Ascending aorta (tissue), 2 donors: ENCODE measurements around the gene TLE3. TPM values are rescaled to one million over a fixed set of nuclear protein-coding genes. Genes with fewer than 3 reads are reported as not detected.

ENCODE experiments used
- DNase-seq, 2 donors: peaks; one replicate each; pipeline ENCODE4 v3.0.0-alpha.2; 2019; ENCODE audit warnings: low spot score in 2 of 2
- H3K27ac ChIP-seq, 2 donors: fragments of 200-600 bp; sonication (generic); one replicate each; pipeline ENCODE4 v1.5.1; 2016 to 2017; ENCODE audit warnings: mild to moderate bottlenecking in 1 of 2
- H3K27me3 ChIP-seq: fragments of 200-600 bp; sonication (generic); one replicate; pipeline ENCODE4 v1.5.1; 2017
- H3K36me3 ChIP-seq, 2 donors: fragments of 200-600 bp; sonication (generic); one replicate each; pipeline ENCODE4 v1.5.1; 2016
- H3K4me1 ChIP-seq, 2 donors: fragments of 200-600 bp; sonication (generic); one replicate each; pipeline ENCODE4 v1.5.1; 2016 to 2017; ENCODE audit warnings: mild to moderate bottlenecking in 1 of 2
- H3K4me3 ChIP-seq, 2 donors: fragments of 200-600 bp; sonication (generic); one replicate each; pipeline ENCODE4 v1.5.1; 2016 to 2017; ENCODE audit warnings: mild to moderate bottlenecking in 1 of 2
- H3K9me3 ChIP-seq, 2 donors: fragments of 200-600 bp; sonication (generic); one replicate each; pipeline ENCODE4 v1.5.1; 2016
- CTCF ChIP-seq, 3 experiments: fragments of 200-600 bp in 2 of 3; fragments of 450-650 bp in 1 of 3; sonication (generic) in 2 of 3; IDR thresholded peaks; one replicate each; pipeline ENCODE4 v1.5.1; 2016 to 2019; ENCODE audit warnings: antibody characterized with exemption in 3 of 3, mild to moderate bottlenecking in 1 of 3, moderate library complexity in 1 of 3
- intact Hi-C: fragments of 100-400 bp; cut with DNase I; formaldehyde crosslinking; loops from one replicate; pipeline ENCODE4 v1.15.1; 2023
- total RNA-seq: library from RNA; depleted of rRNA; stranded (reverse); fragments of >200 nt; gene quantifications from one replicate; pipeline ENCODE4 v1.1.0, GENCODE V29; 2016

The TLE3 gene
- total RNA-seq, 1 donor from 2014 or later = 76.4 TPM

DNA sequence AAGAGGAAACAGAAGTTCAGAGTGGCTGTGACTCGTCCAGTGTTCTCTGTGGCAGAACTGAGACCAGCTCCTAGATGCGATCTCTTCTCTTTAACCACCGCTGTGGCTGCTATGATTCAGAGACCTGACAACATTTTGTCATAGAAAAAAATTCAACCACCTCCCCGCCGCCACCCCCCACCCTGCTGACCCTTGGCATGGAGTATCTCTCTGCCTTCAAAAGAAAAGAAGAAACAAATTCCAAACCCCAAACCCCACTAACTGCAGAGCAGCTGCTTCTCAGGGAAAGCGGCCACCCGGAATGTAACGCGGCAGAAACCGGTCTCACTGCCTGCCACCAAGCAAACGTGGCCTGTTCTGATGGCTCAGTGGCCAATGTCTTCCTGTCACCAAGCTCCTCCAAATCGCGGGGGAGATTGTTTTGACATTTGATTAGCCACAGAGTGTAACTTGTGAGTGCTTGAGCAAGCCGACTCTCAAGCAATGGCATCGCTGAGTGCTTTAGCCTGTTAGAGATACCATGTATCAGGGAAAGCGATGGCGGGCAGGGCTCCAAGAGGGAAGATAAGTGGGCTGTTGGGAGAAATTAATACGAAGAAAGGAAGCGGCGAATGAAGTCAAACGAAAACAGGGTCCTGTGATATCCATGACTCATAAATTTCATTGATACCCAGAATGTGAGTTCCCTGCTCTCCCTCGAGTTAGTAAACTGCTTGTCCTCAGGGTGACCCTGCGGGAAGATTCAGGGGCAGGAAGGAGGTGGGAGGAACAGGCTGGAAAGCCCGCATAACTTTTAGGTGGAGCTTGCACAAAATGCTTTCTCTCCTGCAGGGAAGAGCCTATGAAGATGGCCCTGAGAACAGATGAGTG, 44.8 kb upstream of the TLE3 start:
- H3K36me3 ChIP-seq = no peaks in the 10 kb centered on the region
- no peaks in the 10 kb centered on the region for H3K27me3 ChIP-seq
- intact Hi-C loops = no loop called here
- no peak for TF ChIP-seq CTCF (IDR thresholded peaks at IDR 0.05)
- H3K9me3 ChIP-seq = no peaks in the 10 kb centered on the region
- no peak for DNase-seq
- no peak overlapping the region for H3K4me3 ChIP-seq
- H3K4me1 ChIP-seq = peaks cover 0 to 6% of the 10 kb centered on the region in 2 donors
- no peak overlapping the region for H3K27ac ChIP-seq

- H3K4me3 ChIP-seq = no peak overlapping the region
- TF ChIP-seq CTCF (IDR thresholded peaks at IDR 0.05) = no peak
- intact Hi-C loops = no loop called here
- no peaks in the 10 kb centered on the region for H3K27me3 ChIP-seq
- peaks cover 0 to 6% of the 10 kb centered on the region in 2 donors for H3K4me1 ChIP-seq
- H3K9me3 ChIP-seq = no peaks in the 10 kb centered on the region
- no peak for DNase-seq
- H3K36me3 ChIP-seq = no peaks in the 10 kb centered on the region
- no peak overlapping the region for H3K27ac ChIP-seq
These were observed 44.3 kb upstream of the TLE3 start for GRCh38 chr15:70142072-70142321.

DNA sequence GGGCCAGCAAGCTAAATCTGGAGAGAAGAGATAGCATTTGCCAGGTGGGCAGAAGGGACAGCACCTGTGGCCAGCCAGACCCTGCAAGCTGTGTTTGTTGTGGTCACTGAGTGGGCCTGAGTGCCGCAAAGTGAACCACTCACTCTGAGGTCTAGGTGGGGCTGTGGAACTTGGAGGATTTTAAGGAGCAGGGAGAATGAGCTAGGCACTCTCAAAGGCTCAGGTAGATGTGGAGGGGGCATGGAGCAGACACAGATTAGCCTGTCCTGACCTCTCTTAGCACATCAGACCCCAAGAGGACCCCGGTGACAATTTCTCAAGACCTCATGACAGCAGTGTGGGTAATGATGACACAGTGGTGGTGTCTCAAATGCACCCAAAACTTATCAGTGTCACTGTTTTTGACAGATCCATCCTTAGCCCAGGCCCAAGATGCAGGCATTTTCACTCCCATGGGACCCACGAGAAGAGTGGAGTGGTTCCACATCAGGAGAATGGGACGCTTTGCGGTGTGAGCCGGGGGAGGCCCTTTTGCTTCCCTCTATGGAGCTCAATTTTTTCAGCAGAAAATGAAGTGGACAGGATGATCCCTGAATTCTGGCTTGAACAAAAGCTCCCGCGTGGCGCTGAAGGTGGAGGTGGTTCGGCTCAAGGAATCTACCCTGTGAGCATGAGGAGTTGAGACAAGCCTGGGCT, 43.8 kb upstream of the TLE3 start:
- no peak for DNase-seq
- Histone ChIP-seq H3K4me3 (peak overlapping the region in 1 of 2 donors; percentile 39), H3K4me1 (peaks cover 0 to 6% of the 10 kb centered on the region in 2 donors), H3K36me3 (no peaks in the 10 kb centered on the region), H3K9me3 (no peaks in the 10 kb centered on the region), H3K27ac (no peak overlapping the region), H3K27me3 (no peaks in the 10 kb centered on the region)
- no peak for TF ChIP-seq CTCF (IDR thresholded peaks at IDR 0.05)
- intact Hi-C loops = no loop called here

GRCh38 chr15:70140543-70141375, 43.0 kb upstream of the TLE3 start:
- intact Hi-C loops = no loop called here
- H3K27ac ChIP-seq = no peak overlapping the region
- H3K36me3 ChIP-seq = no peaks in the 10 kb centered on the region
- DNase-seq = no peak
- no peaks in the 10 kb centered on the region for H3K27me3 ChIP-seq
- peak overlapping the region in 1 of 2 donors; percentile 39 for H3K4me3 ChIP-seq
- no peak for TF ChIP-seq CTCF (IDR thresholded peaks at IDR 0.05)
- H3K4me1 ChIP-seq = peaks cover 0 to 6% of the 10 kb centered on the region in 2 donors
- no peaks in the 10 kb centered on the region for H3K9me3 ChIP-seq

DNA sequence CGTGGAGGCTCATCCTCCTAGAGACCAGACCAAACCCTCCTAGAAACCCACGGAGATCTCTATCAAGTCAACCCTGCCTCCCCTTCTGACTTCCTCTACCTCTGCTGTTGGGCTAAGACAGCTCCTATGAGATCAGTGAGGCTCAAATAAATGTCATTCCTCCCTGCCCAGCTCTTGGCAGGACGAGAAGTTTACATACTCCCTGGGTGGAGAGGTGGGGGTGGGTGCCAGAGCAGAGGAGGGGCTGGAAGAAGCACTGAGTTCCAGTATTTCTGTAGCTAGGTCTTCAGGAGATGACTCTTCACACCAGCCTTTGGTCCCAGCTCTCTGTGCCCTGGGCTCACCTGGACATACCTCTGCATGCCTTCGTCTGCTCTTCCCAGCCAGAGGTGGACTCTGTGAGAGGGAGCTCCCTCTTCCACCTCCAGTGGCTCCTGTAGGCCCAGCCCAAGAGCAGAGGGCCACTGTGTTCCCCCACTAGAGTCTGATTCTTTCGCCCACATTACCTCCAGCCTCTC, 42.4 kb upstream of the TLE3 start:
- Histone ChIP-seq H3K27me3 (no peaks in the 10 kb centered on the region), H3K9me3 (no peaks in the 10 kb centered on the region), H3K4me1 (peaks cover 0 to 6% of the 10 kb centered on the region in 2 donors), H3K4me3 (no peak overlapping the region), H3K27ac (no peak overlapping the region), H3K36me3 (no peaks in the 10 kb centered on the region)
- TF ChIP-seq CTCF (IDR thresholded peaks at IDR 0.05) = no peak
- intact Hi-C loops = no loop called here
- no peak for DNase-seq
